ENCODE results near the gene TMIGD1.
A peak's percentile ranks its signal among the peaks of the same experiment; 100 is the strongest.

The TMIGD1 gene, protein sequence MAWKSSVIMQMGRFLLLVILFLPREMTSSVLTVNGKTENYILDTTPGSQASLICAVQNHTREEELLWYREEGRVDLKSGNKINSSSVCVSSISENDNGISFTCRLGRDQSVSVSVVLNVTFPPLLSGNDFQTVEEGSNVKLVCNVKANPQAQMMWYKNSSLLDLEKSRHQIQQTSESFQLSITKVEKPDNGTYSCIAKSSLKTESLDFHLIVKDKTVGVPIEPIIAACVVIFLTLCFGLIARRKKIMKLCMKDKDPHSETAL

DNA sequence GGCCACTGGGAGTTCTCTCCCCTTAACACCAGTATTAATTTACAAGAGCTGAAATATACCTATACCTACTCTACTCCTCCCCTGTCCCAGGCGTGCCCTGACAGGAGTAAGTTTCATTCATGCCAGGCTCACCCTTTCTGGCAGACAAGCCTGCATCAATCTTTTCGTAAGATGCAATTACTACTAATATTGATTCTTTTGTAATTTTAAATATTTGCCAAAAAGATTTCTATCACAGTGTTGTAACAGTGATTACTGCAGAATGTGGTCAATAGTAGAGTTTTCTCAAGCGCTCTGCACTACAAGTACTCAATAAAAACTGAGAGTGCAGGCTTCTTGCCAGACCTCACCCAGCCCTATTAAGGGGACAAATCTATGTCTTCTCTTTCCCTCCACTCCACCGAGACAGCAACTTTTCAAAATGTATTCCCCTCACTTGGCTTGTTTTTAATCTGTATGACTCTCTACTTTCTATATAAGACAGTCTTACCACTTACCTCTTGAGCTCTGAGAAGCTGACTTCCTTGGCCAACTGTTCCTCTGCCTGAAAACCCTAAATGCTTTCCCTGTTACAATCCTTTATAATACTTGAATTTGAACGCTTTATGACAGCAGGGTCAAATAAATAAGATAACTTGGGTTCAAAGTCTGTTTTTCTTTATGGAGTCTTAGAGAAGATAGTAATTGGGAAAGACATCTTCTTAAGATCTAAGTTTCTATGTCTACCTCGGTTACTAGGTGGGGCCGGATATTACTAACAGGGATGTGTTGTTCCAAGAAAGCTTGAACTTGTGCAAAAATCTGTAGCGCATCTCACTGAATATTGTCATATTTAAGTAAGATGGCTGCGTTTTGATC is at the start of gene TMIGD1:
Gene TMIGD1, minus strand, starts transcription at position 555 of the 858 bp plus-strand sequence. CDS start 1,924 bp downstream, outside the sequence.
- DNase-seq (ENCODE audit: low read depth), result no peak

GRCh38 chr17:30382345-30382744 is 48.5 kb upstream of the TMIGD1 start:
- no peak for DNase-seq (ENCODE audit: low read depth)

DNA sequence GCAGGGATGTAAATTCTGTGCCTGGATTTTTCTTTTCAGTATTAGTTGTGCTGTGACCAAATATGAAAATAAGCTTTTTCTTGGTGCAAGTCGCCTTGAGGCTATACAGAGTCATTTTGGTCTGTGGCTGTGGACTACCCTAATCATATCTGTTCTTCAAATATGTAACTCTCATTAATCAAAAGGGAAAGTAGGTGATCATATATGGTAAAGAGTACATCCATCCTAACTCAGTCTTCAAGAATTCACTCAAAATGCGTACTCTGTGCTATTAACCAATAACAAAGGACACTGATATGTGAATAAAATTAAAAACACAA is 47.4 kb upstream of the TMIGD1 start:
- no peak for DNase-seq (ENCODE audit: low read depth)

DNA sequence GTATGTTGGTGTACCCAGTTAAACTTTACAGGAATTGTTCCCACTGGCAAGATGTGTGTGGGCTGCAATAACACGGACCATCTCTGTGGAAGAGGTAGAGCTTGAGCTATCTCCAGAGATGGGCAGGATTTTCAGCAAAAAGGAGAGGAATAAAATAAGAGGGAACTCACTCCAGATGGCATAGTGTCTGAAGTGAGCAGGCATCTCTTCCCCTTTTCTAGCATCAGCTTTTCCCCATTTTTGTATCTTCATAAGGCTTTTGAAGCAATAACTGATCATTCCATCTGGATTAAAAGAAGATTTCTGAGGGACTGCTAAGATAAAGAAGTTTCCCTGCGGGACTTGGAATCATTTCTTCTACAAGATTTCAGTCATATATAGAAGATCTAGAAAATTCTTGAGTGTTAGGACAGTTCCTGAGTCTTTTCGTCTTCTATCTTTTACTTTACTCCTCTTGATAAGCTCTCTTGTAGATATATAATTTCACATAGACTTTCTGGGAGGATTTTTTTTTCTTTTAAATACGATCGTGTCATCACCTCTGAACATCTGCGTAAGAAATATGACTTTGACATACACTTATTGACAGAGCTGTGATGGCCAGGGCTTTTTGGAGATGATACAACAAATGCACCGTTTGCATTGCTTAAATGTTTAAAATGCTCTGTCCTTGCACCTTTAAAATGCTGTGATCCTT is 46.9 kb upstream of the TMIGD1 start:
- DNase-seq (ENCODE audit: low read depth), result no peak

DNA sequence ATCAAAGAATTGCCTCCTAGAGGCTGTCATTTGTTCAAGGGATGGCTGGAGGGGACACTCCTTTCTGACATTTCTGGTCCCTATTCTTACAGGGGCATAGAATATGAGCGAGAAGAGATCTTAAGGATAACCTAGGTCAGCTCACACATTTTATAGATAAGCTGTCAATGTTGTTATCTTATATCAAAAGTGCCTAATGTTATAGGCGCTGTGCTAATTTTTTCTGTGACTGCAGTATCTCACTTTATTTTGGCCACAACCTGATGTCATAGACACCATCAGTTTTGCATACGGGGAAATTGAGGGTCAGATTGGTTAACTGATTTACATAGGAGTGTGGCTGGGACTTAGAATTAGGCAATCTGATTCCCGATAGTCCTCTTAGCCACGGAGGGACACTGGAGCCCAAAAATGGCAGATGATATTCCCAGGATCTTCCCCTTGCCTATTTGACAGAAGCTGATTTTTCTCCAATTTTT is 46.1 kb upstream of the TMIGD1 start:
- DNase-seq (ENCODE audit: low read depth), result no peak

DNA sequence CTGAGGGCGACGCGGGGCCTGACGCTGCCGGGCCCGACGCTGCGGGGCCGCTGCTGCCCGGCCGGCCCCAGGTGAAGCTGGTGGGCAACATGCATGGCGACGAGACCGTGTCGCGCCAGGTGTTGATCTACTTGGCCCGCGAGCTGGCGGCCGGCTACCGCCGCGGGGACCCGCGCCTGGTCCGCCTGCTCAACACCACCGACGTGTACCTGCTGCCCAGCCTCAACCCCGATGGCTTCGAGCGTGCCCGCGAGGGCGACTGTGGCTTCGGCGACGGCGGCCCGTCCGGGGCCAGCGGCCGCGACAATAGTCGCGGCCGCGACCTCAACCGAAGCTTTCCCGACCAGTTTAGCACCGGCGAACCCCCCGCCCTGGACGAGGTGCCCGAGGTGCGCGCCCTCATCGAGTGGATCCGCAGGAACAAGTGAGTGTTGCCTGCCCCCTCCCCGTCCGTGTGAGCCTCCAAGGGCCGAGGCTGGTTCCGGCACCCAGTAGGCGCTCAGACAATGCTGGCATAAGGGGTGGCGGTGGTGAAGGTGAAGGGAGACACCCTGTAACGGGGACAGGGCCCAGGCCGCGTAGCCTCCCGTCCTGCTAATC is 45.5 kb upstream of the TMIGD1 start:
- DNase-seq (ENCODE audit: low read depth), result no peak

GRCh38 chr17:30378825-30379302 is 45.0 kb upstream of the TMIGD1 start, which contains the start of gene CPD:
Gene CPD, plus strand, starts transcription at chr17:30378927. Its CDS starts 54 bp downstream, at chr17:30378981.
- peak; percentile 52 for DNase-seq (ENCODE audit: low read depth)

DNA sequence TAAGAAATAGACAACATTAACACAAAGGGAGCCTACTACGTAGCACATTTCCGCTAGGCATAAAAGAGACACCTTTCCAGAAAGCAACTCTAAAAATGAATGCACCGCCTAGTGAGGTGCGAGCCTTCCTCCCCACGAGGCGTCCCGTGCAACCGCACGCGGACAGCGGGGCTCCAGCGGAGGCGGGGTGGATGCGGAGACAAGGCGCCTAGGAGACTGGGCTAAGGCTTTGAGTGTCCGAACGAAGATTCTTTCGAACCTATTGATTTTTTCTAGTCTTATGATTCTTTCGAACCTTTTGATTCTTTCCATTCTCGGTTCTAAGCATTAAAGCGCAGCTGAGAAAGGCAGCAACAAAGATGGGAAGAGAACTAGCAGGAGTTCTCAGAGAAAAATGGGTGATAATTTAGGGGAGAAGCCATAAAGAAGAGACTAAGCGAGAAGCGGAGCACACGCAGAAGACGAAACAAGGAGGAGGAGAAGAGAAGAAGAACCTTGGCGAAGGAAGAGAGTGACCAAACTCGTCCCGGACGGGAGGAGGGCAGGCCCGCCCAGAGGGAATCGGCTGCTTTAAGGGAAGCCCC is 44.5 kb upstream of the TMIGD1 start:
- DNase-seq (ENCODE audit: low read depth), result no peak

- no peak for DNase-seq (ENCODE audit: low read depth)
Observed at GRCh38 chr17:30377574-30378240, 43.9 kb upstream of the TMIGD1 start.

DNA sequence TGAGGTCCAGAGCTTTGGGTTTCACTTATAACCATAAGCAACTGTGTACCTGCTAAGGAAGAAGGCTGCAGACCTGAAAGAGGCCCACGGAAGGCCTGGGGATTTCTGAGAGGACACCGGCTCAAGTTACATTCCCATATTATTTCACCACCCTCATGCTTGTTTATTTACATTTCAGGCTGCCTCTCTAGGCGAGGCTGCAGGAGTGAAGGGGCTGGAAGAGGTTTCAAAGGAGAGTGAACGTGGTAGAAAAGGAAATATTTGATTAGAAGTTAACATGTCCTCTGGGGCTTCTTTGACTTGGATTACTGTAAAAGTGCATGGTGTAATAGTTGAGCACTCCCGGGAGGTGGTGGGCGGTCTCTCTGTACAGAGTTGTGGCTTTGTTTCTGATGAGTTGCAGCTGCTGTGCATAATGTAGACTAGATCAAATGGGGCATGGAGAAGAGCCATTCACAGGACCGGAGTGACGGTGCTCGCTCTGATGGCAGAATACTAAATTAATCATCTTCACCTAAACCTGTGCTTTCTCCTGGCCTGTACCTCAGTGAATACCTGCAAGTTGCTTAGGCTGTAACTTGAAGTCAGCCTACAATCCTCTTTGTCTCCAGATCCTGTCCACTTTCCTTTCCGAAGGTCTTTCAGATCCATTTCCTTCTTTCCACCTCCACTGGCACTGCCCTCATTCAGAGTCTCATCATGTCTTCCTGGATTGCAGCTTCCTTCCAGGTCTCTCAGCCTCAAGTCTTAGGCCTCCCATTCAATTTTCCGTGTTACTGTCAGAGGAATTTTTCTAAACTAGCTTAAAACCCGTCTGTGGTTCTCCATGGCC is 43.0 kb upstream of the TMIGD1 start:
- no peak for DNase-seq (ENCODE audit: low read depth)

DNA sequence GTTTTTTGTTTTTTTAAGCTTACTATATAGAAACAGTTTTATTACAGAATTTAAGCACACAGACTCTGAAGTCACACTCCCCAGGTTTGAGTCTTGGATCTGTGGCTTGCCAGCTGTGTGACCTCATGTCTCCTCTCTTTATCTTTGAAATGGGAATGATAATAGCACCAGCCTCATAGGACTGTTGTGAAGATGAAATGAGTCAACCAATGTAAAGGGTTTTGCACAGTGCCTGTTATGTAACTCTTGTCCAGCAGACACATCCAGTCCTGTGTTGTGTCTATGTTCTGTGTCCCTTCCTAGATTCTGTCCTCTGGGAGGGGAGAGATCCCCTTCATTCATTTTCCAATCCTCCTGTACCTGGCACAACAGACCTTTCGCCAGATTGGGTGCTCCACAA is 41.8 kb upstream of the TMIGD1 start:
- DNase-seq (ENCODE audit: low read depth), result no peak

- DNase-seq (ENCODE audit: low read depth), result no peak
Observed at GRCh38 chr17:30372755-30373154, 38.9 kb upstream of the TMIGD1 start.

- DNase-seq (ENCODE audit: low read depth), result no peak
Observed at GRCh38 chr17:30369995-30370394, 36.1 kb upstream of the TMIGD1 start.

DNA sequence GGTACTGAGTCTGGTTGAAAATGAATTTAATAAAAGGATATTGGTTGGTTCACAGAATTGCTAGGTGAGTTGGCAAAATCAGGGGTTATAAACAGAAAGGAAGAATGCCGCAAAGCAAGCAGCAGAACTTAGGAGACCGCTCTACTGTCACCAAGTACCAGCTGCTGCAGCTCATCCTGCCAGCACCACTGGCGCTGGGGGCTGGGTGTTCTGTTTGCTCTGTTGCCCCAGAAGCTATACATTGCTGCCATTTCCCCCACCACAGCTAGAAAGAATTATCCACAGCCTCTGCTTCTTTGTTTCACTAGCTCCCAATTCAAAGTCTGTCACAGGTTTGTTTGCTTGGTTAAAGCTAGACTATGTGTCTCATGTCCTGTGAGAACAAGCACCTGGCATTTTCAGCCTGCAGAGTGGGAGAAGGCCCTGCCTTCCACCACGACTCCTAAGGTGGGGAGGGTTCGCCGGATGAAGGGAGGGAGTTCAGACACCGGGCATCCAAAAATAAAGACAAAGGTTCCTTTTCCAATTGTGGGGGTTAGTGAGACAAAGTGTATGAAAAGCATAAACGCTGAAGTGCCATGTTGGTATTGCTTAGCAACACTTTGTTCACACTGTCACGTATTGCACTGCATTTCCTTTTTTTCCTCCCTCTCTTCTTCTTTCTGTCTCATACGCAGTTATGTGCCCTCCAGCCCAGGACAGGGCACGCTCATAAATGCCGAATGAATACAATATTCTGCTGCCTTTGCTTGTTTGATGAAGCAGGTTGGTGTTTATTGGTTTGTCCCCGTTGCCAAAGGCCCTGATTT is 35.3 kb upstream of the TMIGD1 start:
- no peak for DNase-seq (ENCODE audit: low read depth)

DNA sequence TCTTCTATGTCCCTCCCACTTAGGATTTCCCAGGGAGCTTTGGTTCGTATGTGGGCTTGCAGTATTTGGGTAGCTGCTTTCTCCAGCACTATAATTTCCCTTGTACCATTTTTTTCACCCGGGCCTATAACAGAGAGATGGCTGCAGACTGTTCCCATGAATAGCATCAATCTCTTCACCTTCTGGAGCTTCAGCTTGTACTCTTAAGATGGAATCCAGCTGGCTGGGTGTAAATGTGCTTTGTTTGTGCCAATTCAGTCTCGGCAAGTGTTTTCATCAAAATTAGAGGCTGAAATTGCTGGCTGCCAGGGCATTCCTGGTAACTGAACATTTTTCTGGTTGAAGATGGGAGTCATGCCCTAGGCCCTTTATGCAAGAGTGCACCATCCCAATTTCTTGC is 32.7 kb upstream of the TMIGD1 start:
- no peak for DNase-seq (ENCODE audit: low read depth)

- DNase-seq (ENCODE audit: low read depth), result no peak
Observed at GRCh38 chr17:30363715-30364202, 29.9 kb upstream of the TMIGD1 start.

GRCh38 chr17:30361766-30362279 is 28.0 kb upstream of the TMIGD1 start:
- no peak for DNase-seq (ENCODE audit: low read depth)

GRCh38 chr17:30360086-30360808 is 26.4 kb upstream of the TMIGD1 start:
- no peak for DNase-seq (ENCODE audit: low read depth)
